Measurements from ENCODE around the gene WNT3A.
A peak's percentile ranks its signal among the peaks of the same experiment; 100 is the strongest.

WNT3A gene

GRCh38 chr1:228084325-228084724 lies 77.5 kb downstream of the WNT3A start:
- peak; percentile 38 for DNase-seq (ENCODE audit: low read depth, low spot score)

- DNase-seq (ENCODE audit: low read depth, low spot score): no peak
Measured at GRCh38 chr1:228084797-228085196, 78.0 kb downstream of the WNT3A start.

GRCh38 chr1:228085287-228085951 lies 78.6 kb downstream of the WNT3A start:
- peak; percentile 36 for DNase-seq (ENCODE audit: low read depth, low spot score)

GRCh38 chr1:228087771-228088251 lies 81.0 kb downstream of the WNT3A start:
- DNase-seq (ENCODE audit: low read depth, low spot score): peak; percentile 70

GRCh38 chr1:228088586-228089498 lies 82.0 kb downstream of the WNT3A start:
- DNase-seq (ENCODE audit: low read depth, low spot score): no peak

- no peak for DNase-seq (ENCODE audit: low read depth, low spot score)
Measured at GRCh38 chr1:228089519-228090380, 83.0 kb downstream of the WNT3A start.

- DNase-seq (ENCODE audit: low read depth, low spot score): no peak
Measured at GRCh38 chr1:228090613-228091081, 83.8 kb downstream of the WNT3A start.

- DNase-seq (ENCODE audit: low read depth, low spot score): no peak
Measured at GRCh38 chr1:228091084-228091483, 84.3 kb downstream of the WNT3A start.

GRCh38 chr1:228092342-228093049 lies 85.7 kb downstream of the WNT3A start:
- DNase-seq (ENCODE audit: low read depth, low spot score): no peak

- no peak for DNase-seq (ENCODE audit: low read depth, low spot score)
Measured at GRCh38 chr1:228093050-228093906, 86.5 kb downstream of the WNT3A start.

GRCh38 chr1:228094432-228095016 lies 87.7 kb downstream of the WNT3A start:
- DNase-seq (ENCODE audit: low read depth, low spot score): no peak

GRCh38 chr1:228095161-228095560 lies 88.4 kb downstream of the WNT3A start:
- no peak for DNase-seq (ENCODE audit: low read depth, low spot score)

- no peak for DNase-seq (ENCODE audit: low read depth, low spot score)
Measured at GRCh38 chr1:228095938-228096337, 89.1 kb downstream of the WNT3A start.

GRCh38 chr1:228096416-228097332 lies 89.9 kb downstream of the WNT3A start:
- DNase-seq (ENCODE audit: low read depth, low spot score): no peak

GRCh38 chr1:228097333-228098081 lies 90.7 kb downstream of the WNT3A start:
- DNase-seq (ENCODE audit: low read depth, low spot score): no peak

GRCh38 chr1:228098323-228098931 lies 91.6 kb downstream of the WNT3A start:
- DNase-seq (ENCODE audit: low read depth, low spot score): no peak

- no peak for DNase-seq (ENCODE audit: low read depth, low spot score)
Measured at GRCh38 chr1:228099331-228099732, 92.5 kb downstream of the WNT3A start.
